Measurements from ENCODE around the gene AGO3. TPM values are rescaled to one million over a fixed set of nuclear protein-coding genes. Genes with fewer than 3 reads are reported as not detected.

Gene AGO3
- total RNA-seq, 2 experiments from 2014 or later = 25.1 to 28.2 TPM

DNA sequence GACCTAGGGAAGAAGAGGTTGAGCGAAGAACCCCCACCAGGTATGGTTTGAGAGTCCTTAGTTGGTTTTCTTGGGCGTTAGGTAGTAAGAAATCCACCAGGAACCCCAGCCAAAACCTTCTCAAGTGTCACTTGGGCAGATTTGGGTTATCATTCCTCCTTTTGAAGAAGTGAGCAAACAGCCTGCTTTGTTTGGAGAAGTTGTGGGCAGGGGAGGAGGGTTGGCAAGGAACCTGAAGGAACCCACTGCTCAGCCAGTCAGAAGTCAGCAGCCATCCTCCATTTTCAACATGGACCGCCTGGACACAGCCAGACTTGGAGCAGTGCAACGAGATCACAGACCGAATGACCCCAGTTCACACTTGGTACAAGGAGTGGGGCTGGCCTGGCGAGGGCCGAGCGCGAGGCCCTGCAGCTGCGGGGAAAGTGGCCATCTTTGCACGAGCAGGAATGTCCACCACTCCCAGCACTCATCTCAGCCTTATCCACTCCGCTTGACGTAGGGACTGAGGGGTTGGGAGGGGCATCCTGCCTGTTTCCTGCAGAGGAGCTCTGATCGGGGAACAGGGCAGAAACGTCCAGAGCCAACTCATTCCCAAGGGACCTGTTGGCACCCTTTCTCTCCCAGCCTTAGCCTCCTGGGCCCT lies 165.0 kb downstream of the AGO3 start:
- peaks cover 10% of the 10 kb centered on the region for H3K4me1 Mint-ChIP-seq (ENCODE audit: low read depth)
- H3K27ac Mint-ChIP-seq = no peak overlapping the region
- no peaks in the 10 kb centered on the region for H3K27me3 Mint-ChIP-seq (ENCODE audit: low read depth)
- H3K9me3 Mint-ChIP-seq = no peaks in the 10 kb centered on the region
- no peak overlapping the region for H3K4me3 Mint-ChIP-seq
- CTCF ChIA-PET = interaction anchor here (0.6 to 3.7 kb wide), 6 partner anchors 7 to 92 kb away, joined by 3 to 23 read pairs (median 6); no protein-coding TSS in a partner anchor
- intact Hi-C loops (cut with micrococcal nuclease) = loop anchor here (1.0 kb wide), 1 partner anchor 189 kb away; no protein-coding TSS in a partner anchor
- no peak for DNase-seq
- H3K36me3 Mint-ChIP-seq (ENCODE audit: low read depth) = peaks cover 6% of the 10 kb centered on the region

- Mint-ChIP-seq H3K27ac (no peak overlapping the region), H3K4me1 (ENCODE audit: low read depth) (peaks cover 8% of the 10 kb centered on the region), H3K9me3 (no peaks in the 10 kb centered on the region), H3K4me3 (no peak overlapping the region), H3K27me3 (ENCODE audit: low read depth) (no peaks in the 10 kb centered on the region), H3K36me3 (ENCODE audit: low read depth) (peaks cover 4% of the 10 kb centered on the region)
- intact Hi-C loops (cut with micrococcal nuclease) = loop anchor here (1.0 kb wide), 1 partner anchor 189 kb away; no protein-coding TSS in a partner anchor
- DNase-seq = no peak
- CTCF ChIA-PET = interaction anchor here (0.6 to 2.1 kb wide), 3 partner anchors 38 to 95 kb away, joined by 4 to 7 read pairs (median 7); no protein-coding TSS in a partner anchor
These were observed 165.9 kb downstream of the AGO3 start for GRCh38 chr1:36096500-36097432.

- H3K4me3 Mint-ChIP-seq = no peak overlapping the region
- no peaks in the 10 kb centered on the region for H3K27me3 Mint-ChIP-seq (ENCODE audit: low read depth)
- no peak overlapping the region for H3K27ac Mint-ChIP-seq
- DNase-seq = no peak
- H3K9me3 Mint-ChIP-seq = no peaks in the 10 kb centered on the region
- no peaks in the 10 kb centered on the region for H3K36me3 Mint-ChIP-seq (ENCODE audit: low read depth)
- intact Hi-C loops (cut with micrococcal nuclease) = no loop called here
- CTCF ChIA-PET = interaction anchor here (0.6 to 2.1 kb wide), 5 partner anchors 36 to 189 kb away, joined by 3 to 7 read pairs (median 5); no protein-coding TSS in a partner anchor
- peaks cover 4% of the 10 kb centered on the region for H3K4me1 Mint-ChIP-seq (ENCODE audit: low read depth)
These were observed 167.0 kb downstream of the AGO3 start for GRCh38 chr1:36097693-36098585.

DNA sequence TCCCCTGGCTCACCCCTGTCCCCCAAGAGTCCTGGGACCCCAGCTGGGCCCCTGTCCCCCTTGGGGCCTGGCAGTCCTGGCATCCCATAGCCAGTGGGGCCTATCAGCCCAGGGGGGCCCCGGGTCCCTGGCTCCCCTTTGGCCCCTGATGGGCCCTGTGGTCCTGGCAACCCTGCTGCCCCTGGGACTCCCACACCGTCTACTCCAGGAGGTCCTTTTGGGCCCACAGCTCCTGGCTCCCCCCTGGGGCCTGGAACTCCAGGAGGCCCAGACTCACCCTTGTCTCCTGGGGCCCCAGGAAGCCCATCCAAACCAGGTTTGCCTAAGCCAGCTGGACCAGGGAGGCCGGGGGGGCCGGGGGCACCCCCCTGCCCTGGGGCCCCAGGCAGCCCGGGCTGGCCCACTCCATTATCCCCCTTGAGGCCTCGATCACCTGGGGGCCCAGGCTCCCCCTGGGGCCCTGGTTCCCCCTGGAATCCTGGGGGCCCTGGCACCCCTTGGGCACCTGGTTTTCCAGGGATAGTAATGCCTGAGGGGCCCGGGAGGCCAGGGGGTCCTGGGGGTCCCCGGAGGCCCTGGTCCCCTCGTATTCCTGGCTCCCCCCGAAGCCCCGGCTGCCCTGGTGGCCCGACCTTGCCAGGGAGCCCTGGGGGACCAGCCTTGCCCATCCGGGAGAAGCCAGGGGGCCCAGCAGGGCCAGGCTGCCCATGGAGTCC lies 167.9 kb downstream of the AGO3 start:
- Mint-ChIP-seq H3K4me3 (no peak overlapping the region), H3K27ac (no peak overlapping the region), H3K36me3 (ENCODE audit: low read depth) (no peaks in the 10 kb centered on the region), H3K27me3 (ENCODE audit: low read depth) (no peaks in the 10 kb centered on the region), H3K9me3 (no peaks in the 10 kb centered on the region), H3K4me1 (ENCODE audit: low read depth) (peaks cover 4% of the 10 kb centered on the region)
- CTCF ChIA-PET = interaction anchor here (0.7 to 0.8 kb wide), 2 partner anchors 36 to 188 kb away, joined by 3 to 5 read pairs; no protein-coding TSS in a partner anchor
- intact Hi-C loops (cut with micrococcal nuclease) = loop anchor here (1.0 kb wide), 3 partner anchors 35 to 321 kb away; no protein-coding TSS in a partner anchor
- no peak for DNase-seq

DNA sequence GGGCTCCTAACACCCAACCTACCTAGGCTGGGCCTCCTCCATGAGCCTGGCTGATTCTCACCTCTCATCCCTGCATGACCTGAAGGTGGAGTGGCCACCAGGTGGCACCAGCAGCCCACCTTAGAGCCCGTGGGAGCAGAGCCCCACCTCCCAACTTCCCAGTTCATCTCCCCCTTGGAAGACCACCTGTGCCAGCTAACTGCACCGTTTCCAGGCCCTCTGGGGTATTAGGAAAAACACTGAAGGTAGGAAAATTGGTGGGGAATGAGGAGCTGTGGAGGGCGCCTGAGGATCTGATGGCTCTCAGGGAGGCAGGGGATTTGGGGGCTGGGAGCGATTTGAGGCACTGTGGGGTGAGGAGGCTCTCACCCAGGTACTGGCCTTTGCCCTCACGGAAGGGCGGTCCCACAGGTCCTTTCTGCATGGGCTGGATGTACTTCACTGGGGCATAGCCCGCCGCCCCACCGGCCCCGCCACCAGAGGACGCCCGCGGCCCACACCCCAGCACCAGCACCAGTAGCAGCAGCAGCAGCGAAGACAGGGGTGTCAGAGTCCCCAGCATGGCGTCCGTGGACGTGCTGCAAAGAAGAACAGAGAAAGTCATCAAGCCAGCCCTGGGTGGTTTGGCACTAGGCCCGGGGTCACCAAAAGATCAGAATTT lies 168.9 kb downstream of the AGO3 start:
- H3K4me1 Mint-ChIP-seq (ENCODE audit: low read depth) = peaks cover 4% of the 10 kb centered on the region
- no peak overlapping the region for H3K27ac Mint-ChIP-seq
- H3K36me3 Mint-ChIP-seq (ENCODE audit: low read depth) = no peaks in the 10 kb centered on the region
- no peaks in the 10 kb centered on the region for H3K9me3 Mint-ChIP-seq
- intact Hi-C loops (cut with micrococcal nuclease) = loop anchor here (1.0 kb wide), 3 partner anchors 34 to 320 kb away; no protein-coding TSS in a partner anchor
- no peaks in the 10 kb centered on the region for H3K27me3 Mint-ChIP-seq (ENCODE audit: low read depth)
- CTCF ChIA-PET = interaction anchor here (0.6 to 6.4 kb wide), 10 partner anchors 9 to 402 kb away, joined by 3 to 61 read pairs (median 4); partner anchors contain the start of gene TRAPPC3
- DNase-seq = peak; percentile 85
- H3K4me3 Mint-ChIP-seq = no peak overlapping the region

- intact Hi-C loops (cut with micrococcal nuclease) = no loop called here
- CTCF ChIA-PET = interaction anchor here (0.7 to 6.4 kb wide), 8 partner anchors 9 to 321 kb away, joined by 3 to 61 read pairs (median 4); partner anchors contain the start of gene TRAPPC3
- Mint-ChIP-seq H3K4me1 (ENCODE audit: low read depth) (peaks cover 4% of the 10 kb centered on the region), H3K27ac (no peak overlapping the region), H3K36me3 (ENCODE audit: low read depth) (no peaks in the 10 kb centered on the region), H3K4me3 (no peak overlapping the region), H3K9me3 (no peaks in the 10 kb centered on the region), H3K27me3 (ENCODE audit: low read depth) (no peaks in the 10 kb centered on the region)
- no peak for DNase-seq
These were observed 169.5 kb downstream of the AGO3 start for GRCh38 chr1:36100376-36100775.

- Mint-ChIP-seq H3K4me3 (no peak overlapping the region), H3K36me3 (ENCODE audit: low read depth) (no peaks in the 10 kb centered on the region), H3K4me1 (ENCODE audit: low read depth) (peaks cover 4% of the 10 kb centered on the region), H3K27ac (no peak overlapping the region), H3K9me3 (no peaks in the 10 kb centered on the region), H3K27me3 (ENCODE audit: low read depth) (no peaks in the 10 kb centered on the region)
- no peak for DNase-seq
- CTCF ChIA-PET = interaction anchor here (0.8 to 6.4 kb wide), 4 partner anchors 10 to 87 kb away, joined by 3 to 61 read pairs (median 6); no protein-coding TSS in a partner anchor
- intact Hi-C loops (cut with micrococcal nuclease) = no loop called here
These were observed 170.6 kb downstream of the AGO3 start for GRCh38 chr1:36101546-36101945.

DNA sequence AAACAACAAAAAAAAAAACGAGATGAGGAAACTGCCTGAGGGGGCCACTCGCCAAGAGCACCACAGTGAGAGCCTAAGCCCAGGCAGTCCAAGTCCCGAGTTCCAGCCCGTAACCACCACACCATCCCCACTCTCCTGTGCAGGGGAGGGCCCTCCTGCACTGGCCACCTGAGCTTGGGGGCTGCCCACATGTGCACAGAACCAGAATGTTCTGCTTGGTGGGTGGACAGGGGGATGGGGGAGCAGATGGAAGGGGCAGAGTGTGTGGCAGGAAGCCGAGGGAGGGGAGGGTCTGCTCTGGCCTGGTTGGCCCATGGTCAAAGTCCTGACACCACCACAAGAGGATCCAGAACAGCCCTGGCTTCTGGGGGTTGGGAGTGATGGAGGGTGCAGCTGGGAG lies 175.4 kb downstream of the AGO3 start:
- intact Hi-C loops (cut with micrococcal nuclease) = no loop called here
- no peaks in the 10 kb centered on the region for H3K36me3 Mint-ChIP-seq (ENCODE audit: low read depth)
- no peak for DNase-seq
- CTCF ChIA-PET = interaction anchor here (1.1 kb wide), 1 partner anchor 29 kb away, joined by 5 read pairs; no protein-coding TSS in a partner anchor
- no peaks in the 10 kb centered on the region for H3K27me3 Mint-ChIP-seq (ENCODE audit: low read depth)
- no peak overlapping the region for H3K27ac Mint-ChIP-seq
- H3K9me3 Mint-ChIP-seq = no peaks in the 10 kb centered on the region
- H3K4me1 Mint-ChIP-seq (ENCODE audit: low read depth) = peaks cover 20% of the 10 kb centered on the region
- no peak overlapping the region for H3K4me3 Mint-ChIP-seq

GRCh38 chr1:36107394-36107793 lies 176.5 kb downstream of the AGO3 start:
- no peak overlapping the region for H3K27ac Mint-ChIP-seq
- intact Hi-C loops (cut with micrococcal nuclease) = no loop called here
- CTCF ChIA-PET = interaction anchor here (1.1 to 1.2 kb wide), 2 partner anchors 28 to 193 kb away, joined by 4 to 5 read pairs; no protein-coding TSS in a partner anchor

DNA sequence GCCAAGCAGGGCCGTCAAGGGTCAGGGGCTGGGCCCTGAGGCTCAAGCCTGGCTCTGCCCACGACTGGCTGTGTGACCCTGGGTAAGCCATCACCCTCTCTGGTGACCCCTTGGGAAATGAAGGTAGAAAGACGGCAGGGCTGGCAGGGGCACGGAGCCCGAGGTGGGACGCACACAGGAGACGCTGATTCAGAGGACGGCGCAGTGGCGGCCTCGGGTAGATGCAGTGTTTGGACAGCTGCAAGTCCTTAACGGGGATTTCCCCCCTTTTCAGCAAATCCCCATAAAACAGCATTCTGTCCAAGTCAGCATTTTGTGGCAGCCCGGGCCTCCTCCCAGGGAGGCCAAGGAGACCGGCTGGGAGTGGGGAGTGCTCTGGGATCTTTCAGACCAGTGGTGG lies 177.4 kb downstream of the AGO3 start:
- Mint-ChIP-seq H3K27me3 (ENCODE audit: low read depth) (no peaks in the 10 kb centered on the region), H3K36me3 (ENCODE audit: low read depth) (no peaks in the 10 kb centered on the region), H3K4me3 (no peak overlapping the region), H3K27ac (no peak overlapping the region), H3K4me1 (ENCODE audit: low read depth) (peaks cover 22% of the 10 kb centered on the region), H3K9me3 (no peaks in the 10 kb centered on the region)
- no peak for DNase-seq
- intact Hi-C loops (cut with micrococcal nuclease) = no loop called here
- CTCF ChIA-PET = interaction anchor here (1.4 kb wide), 1 partner anchor 9 kb away, joined by 3 read pairs; no protein-coding TSS in a partner anchor

More at GRCh38 chr1:36107394-36107793, 176.5 kb downstream of the AGO3 start:
- Mint-ChIP-seq H3K9me3 (no peaks in the 10 kb centered on the region), H3K36me3 (ENCODE audit: low read depth) (no peaks in the 10 kb centered on the region), H3K4me3 (no peak overlapping the region), H3K4me1 (ENCODE audit: low read depth) (peaks cover 22% of the 10 kb centered on the region), H3K27me3 (ENCODE audit: low read depth) (no peaks in the 10 kb centered on the region)
- DNase-seq = no peak

Measured in activated naive CD4-positive, alpha-beta T cell treated with anti-CD3 and anti-CD28 coated beads for 36 hours (primary cell).